Skeletal muscle tissue (tissue), 4 donors: ENCODE data around the gene GRB10. TPM values are rescaled to one million over a fixed set of nuclear protein-coding genes. Genes with fewer than 3 reads are reported as not detected.

Experiments
- H3K27ac ChIP-seq: one replicate; pipeline ENCODE4 v1.7.0; 2013; ENCODE audit warnings: mild to moderate bottlenecking, low read depth, low read length, inconsistent platforms
- H3K27me3 ChIP-seq, 3 donors: one replicate each; pipeline ENCODE4 v1.7.0; 2013; ENCODE audit warnings: low read length in 3 of 3; ENCODE audit not compliant: control insufficient read depth in 3 of 3, insufficient read depth in 3 of 3
- H3K36me3 ChIP-seq, 3 donors: one replicate each; pipeline ENCODE4 v1.7.0; 2013; ENCODE audit warnings: low read length in 3 of 3; ENCODE audit not compliant: control insufficient read depth in 3 of 3, insufficient read depth in 3 of 3
- H3K4me1 ChIP-seq, 3 donors: one replicate each; pipeline ENCODE4 v1.7.0; 2013; ENCODE audit warnings: low read length in 3 of 3, mild to moderate bottlenecking in 3 of 3; ENCODE audit not compliant: control insufficient read depth in 3 of 3, insufficient read depth in 3 of 3
- H3K4me3 ChIP-seq, 3 donors: one replicate each; pipeline ENCODE4 v1.7.0; 2013; ENCODE audit warnings: low read length in 3 of 3
- H3K9ac ChIP-seq, 3 donors: one replicate each; pipeline ENCODE4 v1.7.0; 2013; ENCODE audit warnings: low read length in 3 of 3, mild to moderate bottlenecking in 3 of 3, moderate library complexity in 2 of 3, low read depth in 1 of 3
- H3K9me3 ChIP-seq, 3 donors: one replicate each; pipeline ENCODE4 v1.7.0; 2013; ENCODE audit warnings: low read length in 3 of 3; ENCODE audit not compliant: control insufficient read depth in 3 of 3
- total RNA-seq: library from RNA; depleted of rRNA; stranded (reverse); fragments of >200 nt; gene quantifications from one replicate; pipeline ENCODE4 v1.2.3, GENCODE V29; 2014
- donor health status: Osteomylitis.

Gene GRB10
- total RNA-seq, 1 donor from 2014 or later: 17.7 TPM

- Histone ChIP-seq H3K9me3 (no peaks in the 10 kb centered on the region), H3K27ac (no peak overlapping the region), H3K27me3 (no peaks in the 10 kb centered on the region), H3K9ac (no peak overlapping the region), H3K36me3 (peaks cover 4 to 9% (median 8%) of the 10 kb centered on the region in 3 donors), H3K4me1 (peaks cover 13 to 31% (median 19%) of the 10 kb centered on the region in 3 donors), H3K4me3 (no peak overlapping the region)
Measured at GRCh38 chr7:50690541-50691011, 92.1 kb downstream of the GRB10 start.

GRCh38 chr7:50688226-50688590 lies 94.5 kb downstream of the GRB10 start:
- Histone ChIP-seq H3K36me3 (peaks cover 4 to 8% (median 5%) of the 10 kb centered on the region in 3 donors), H3K4me3 (no peak overlapping the region), H3K27ac (peak overlapping the region; percentile 42), H3K9ac (no peak overlapping the region), H3K4me1 (peaks cover 23 to 42% (median 26%) of the 10 kb centered on the region in 3 donors), H3K27me3 (no peaks in the 10 kb centered on the region), H3K9me3 (no peaks in the 10 kb centered on the region)

- Histone ChIP-seq H3K9ac (no peak overlapping the region), H3K36me3 (peaks cover 4 to 8% (median 5%) of the 10 kb centered on the region in 3 donors), H3K27ac (peak overlapping the region; percentile 42), H3K9me3 (no peaks in the 10 kb centered on the region), H3K4me3 (peak overlapping the region in 1 of 3 donors; percentile 7), H3K4me1 (peaks cover 23 to 42% (median 26%) of the 10 kb centered on the region in 3 donors), H3K27me3 (no peaks in the 10 kb centered on the region)
Measured at GRCh38 chr7:50687575-50688225, 95.0 kb downstream of the GRB10 start.

- H3K9ac ChIP-seq: no peak overlapping the region
- H3K4me1 ChIP-seq: peaks cover 25 to 44% (median 26%) of the 10 kb centered on the region in 3 donors
- H3K36me3 ChIP-seq: peaks cover 4 to 8% (median 5%) of the 10 kb centered on the region in 3 donors
- no peaks in the 10 kb centered on the region for H3K9me3 ChIP-seq
- H3K27ac ChIP-seq: no peak overlapping the region
- H3K4me3 ChIP-seq: no peak overlapping the region
- no peaks in the 10 kb centered on the region for H3K27me3 ChIP-seq
Measured at GRCh38 chr7:50687096-50687495, 95.6 kb downstream of the GRB10 start.

GRCh38 chr7:50685135-50686065 lies 97.3 kb downstream of the GRB10 start:
- peaks cover 4 to 8% (median 5%) of the 10 kb centered on the region in 3 donors for H3K36me3 ChIP-seq
- no peaks in the 10 kb centered on the region for H3K9me3 ChIP-seq
- no peak overlapping the region for H3K9ac ChIP-seq
- H3K27ac ChIP-seq: peak overlapping the region; percentile 39
- peak overlapping the region in 1 of 3 donors; percentile 9 for H3K4me3 ChIP-seq
- H3K27me3 ChIP-seq: no peaks in the 10 kb centered on the region
- H3K4me1 ChIP-seq: peaks cover 30 to 57% (median 36%) of the 10 kb centered on the region in 3 donors

GRCh38 chr7:50684713-50685075 lies 98.0 kb downstream of the GRB10 start:
- Histone ChIP-seq H3K9ac (no peak overlapping the region), H3K4me1 (peaks cover 32 to 64% (median 43%) of the 10 kb centered on the region in 3 donors)

GRCh38 chr7:50684011-50684712 lies 98.5 kb downstream of the GRB10 start:
- no peaks in the 10 kb centered on the region for H3K9me3 ChIP-seq
- H3K9ac ChIP-seq: no peak overlapping the region
- no peaks in the 10 kb centered on the region for H3K27me3 ChIP-seq
- peaks cover 36 to 68% (median 47%) of the 10 kb centered on the region in 3 donors for H3K4me1 ChIP-seq
- H3K27ac ChIP-seq: no peak overlapping the region
- H3K4me3 ChIP-seq: no peak overlapping the region
- H3K36me3 ChIP-seq: peaks cover 2 to 8% (median 4%) of the 10 kb centered on the region in 3 donors

More at GRCh38 chr7:50684713-50685075, 98.0 kb downstream of the GRB10 start:
- peaks cover 4 to 8% (median 5%) of the 10 kb centered on the region in 3 donors for H3K36me3 ChIP-seq
- no peaks in the 10 kb centered on the region for H3K9me3 ChIP-seq
- H3K4me3 ChIP-seq: no peak overlapping the region
- peak overlapping the region; percentile 39 for H3K27ac ChIP-seq
- no peaks in the 10 kb centered on the region for H3K27me3 ChIP-seq

- H3K4me3 ChIP-seq: no peak overlapping the region
- H3K27me3 ChIP-seq: no peaks in the 10 kb centered on the region
- H3K9ac ChIP-seq: no peak overlapping the region
- no peaks in the 10 kb centered on the region for H3K9me3 ChIP-seq
- H3K4me1 ChIP-seq: peaks cover 40 to 65% (median 54%) of the 10 kb centered on the region in 3 donors
- H3K36me3 ChIP-seq: no peaks in the 10 kb centered on the region
- no peak overlapping the region for H3K27ac ChIP-seq
Measured at GRCh38 chr7:50682573-50682972, 100.1 kb downstream of the GRB10 start.

- Histone ChIP-seq H3K27ac (peak overlapping the region; percentile 14), H3K9ac (no peak overlapping the region), H3K27me3 (no peaks in the 10 kb centered on the region), H3K9me3 (no peaks in the 10 kb centered on the region), H3K36me3 (no peaks in the 10 kb centered on the region), H3K4me3 (no peak overlapping the region), H3K4me1 (peaks cover 45 to 65% (median 54%) of the 10 kb centered on the region in 3 donors)
Measured at GRCh38 chr7:50682079-50682478, 100.6 kb downstream of the GRB10 start.
